PFSK-1 (cell line): ENCODE data around the gene AURKA.

ENCODE experiments used
- FOXP2 ChIP-seq: optimal IDR thresholded peaks from 2 replicates; pipeline ENCODE3; 2011; ENCODE audit warnings: borderline replicate concordance, control low read depth, inconsistent platforms; ENCODE audit not compliant: insufficient read depth; ENCODE audit errors: extremely low read length, extremely low read depth
- POLR2AphosphoS5 ChIP-seq: IDR thresholded peaks from 2 replicates; pipeline ENCODE4 v1.6.1; 2012; ENCODE audit warnings: low read depth, mild to moderate bottlenecking, control low read depth, low read length, moderate library complexity
- SIN3A ChIP-seq: IDR thresholded peaks from 2 replicates; pipeline ENCODE4 v1.6.1; 2012; ENCODE audit warnings: mild to moderate bottlenecking, low read length, moderate library complexity, borderline replicate concordance; ENCODE audit not compliant: insufficient read depth
- TAF1 ChIP-seq: IDR thresholded peaks from 2 replicates; pipeline ENCODE4 v1.6.1; 2012; ENCODE audit warnings: low read length, control low read depth, borderline replicate concordance; ENCODE audit not compliant: insufficient read depth
- TF ChIP-seq, protein P1 (sequence below), 2 experiments: IDR thresholded peaks; 2 replicates each; pipeline versions ENCODE4 v1.6.1 to v1.8.0; 2011 to 2012; ENCODE audit warnings: low read depth in 2 of 2, low read length in 2 of 2, control low read depth in 1 of 2, inconsistent platforms in 1 of 2, mild to moderate bottlenecking in 1 of 2, moderate library complexity in 1 of 2; ENCODE audit not compliant: insufficient read depth in 1 of 2

The AURKA gene

DNA sequence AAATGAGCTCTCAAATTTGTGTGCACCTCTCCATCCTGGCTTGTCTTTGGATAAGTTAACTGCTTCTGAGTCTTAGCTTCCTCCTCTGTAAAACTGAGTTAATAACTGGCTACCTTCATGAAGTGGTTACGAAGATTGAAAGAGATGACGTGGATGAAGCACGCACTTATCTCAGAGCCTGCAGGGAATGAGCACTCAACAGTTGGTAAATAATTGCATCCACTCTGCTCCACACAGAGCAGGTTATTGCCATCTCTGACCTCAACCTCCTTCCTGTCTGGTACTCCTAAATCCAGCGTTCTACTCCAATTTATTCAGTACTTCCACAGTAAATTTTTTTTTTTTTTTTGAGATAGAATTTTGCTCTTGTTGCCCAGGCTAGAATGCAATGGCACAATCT lies 6.9 kb downstream of the AURKA start:
- TF ChIP-seq FOXP2 (no peak), POLR2AphosphoS5 (no peak), TAF1 (no peak), SIN3A (no peak)
- TF ChIP-seq, protein P1, sequence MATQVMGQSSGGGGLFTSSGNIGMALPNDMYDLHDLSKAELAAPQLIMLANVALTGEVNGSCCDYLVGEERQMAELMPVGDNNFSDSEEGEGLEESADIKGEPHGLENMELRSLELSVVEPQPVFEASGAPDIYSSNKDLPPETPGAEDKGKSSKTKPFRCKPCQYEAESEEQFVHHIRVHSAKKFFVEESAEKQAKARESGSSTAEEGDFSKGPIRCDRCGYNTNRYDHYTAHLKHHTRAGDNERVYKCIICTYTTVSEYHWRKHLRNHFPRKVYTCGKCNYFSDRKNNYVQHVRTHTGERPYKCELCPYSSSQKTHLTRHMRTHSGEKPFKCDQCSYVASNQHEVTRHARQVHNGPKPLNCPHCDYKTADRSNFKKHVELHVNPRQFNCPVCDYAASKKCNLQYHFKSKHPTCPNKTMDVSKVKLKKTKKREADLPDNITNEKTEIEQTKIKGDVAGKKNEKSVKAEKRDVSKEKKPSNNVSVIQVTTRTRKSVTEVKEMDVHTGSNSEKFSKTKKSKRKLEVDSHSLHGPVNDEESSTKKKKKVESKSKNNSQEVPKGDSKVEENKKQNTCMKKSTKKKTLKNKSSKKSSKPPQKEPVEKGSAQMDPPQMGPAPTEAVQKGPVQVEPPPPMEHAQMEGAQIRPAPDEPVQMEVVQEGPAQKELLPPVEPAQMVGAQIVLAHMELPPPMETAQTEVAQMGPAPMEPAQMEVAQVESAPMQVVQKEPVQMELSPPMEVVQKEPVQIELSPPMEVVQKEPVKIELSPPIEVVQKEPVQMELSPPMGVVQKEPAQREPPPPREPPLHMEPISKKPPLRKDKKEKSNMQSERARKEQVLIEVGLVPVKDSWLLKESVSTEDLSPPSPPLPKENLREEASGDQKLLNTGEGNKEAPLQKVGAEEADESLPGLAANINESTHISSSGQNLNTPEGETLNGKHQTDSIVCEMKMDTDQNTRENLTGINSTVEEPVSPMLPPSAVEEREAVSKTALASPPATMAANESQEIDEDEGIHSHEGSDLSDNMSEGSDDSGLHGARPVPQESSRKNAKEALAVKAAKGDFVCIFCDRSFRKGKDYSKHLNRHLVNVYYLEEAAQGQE (IDR thresholded peaks at IDR 0.05; ENCODE audit: insufficient read depth in 1 of 2, low read depth in 2 of 2, low read length in 2 of 2), result no peak

DNA sequence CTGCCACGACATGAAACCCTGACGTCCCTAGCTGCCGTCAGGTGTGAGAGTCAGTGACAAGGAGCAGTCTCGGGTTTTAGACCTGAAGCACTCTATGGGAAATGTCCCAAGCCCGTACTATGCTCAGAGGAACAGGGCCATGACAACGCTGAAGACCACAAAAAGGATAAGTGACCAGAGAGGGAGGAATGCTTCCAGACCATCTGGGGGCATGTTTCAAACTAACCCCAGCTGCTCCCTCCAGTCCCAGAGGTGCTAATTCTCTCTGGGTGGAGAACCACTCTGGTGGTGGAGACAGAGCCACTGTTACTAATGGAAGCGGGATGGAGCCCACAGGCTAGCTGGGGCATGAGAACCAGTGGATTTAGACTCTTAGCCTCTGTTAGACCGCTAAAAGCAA lies 8.7 kb downstream of the AURKA start:
- TF ChIP-seq SIN3A, result no peak
- TF ChIP-seq, protein P1 (IDR thresholded peaks at IDR 0.05; ENCODE audit: insufficient read depth in 1 of 2, low read depth in 2 of 2, low read length in 2 of 2), result no peak
- TF ChIP-seq FOXP2, result no peak
- no peak for TF ChIP-seq TAF1
- no peak for TF ChIP-seq POLR2AphosphoS5

DNA sequence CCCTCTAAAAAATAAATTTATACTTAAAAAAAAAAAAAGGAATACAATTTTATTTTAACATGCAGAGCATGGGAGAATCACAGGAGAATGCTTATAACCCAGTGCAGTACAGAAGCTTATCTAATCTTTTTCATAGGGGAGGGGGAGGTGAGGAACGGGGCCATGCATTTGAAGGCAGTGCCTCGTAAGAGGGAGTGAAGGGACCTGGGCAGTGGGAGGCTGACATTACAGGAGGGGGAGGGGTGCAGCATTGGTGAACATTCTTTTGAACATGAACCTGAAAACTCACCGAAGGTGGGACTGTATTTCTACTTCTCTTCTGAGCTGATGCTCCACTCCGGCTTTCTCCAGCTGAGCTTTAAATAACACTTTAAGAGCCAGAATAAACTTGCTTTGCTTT lies 9.3 kb downstream of the AURKA start:
- TF ChIP-seq SIN3A (no peak), TAF1 (no peak), FOXP2 (no peak), POLR2AphosphoS5 (no peak)
- TF ChIP-seq, protein P1 (IDR thresholded peaks at IDR 0.05; ENCODE audit: insufficient read depth in 1 of 2, low read depth in 2 of 2, low read length in 2 of 2), result no peak

DNA sequence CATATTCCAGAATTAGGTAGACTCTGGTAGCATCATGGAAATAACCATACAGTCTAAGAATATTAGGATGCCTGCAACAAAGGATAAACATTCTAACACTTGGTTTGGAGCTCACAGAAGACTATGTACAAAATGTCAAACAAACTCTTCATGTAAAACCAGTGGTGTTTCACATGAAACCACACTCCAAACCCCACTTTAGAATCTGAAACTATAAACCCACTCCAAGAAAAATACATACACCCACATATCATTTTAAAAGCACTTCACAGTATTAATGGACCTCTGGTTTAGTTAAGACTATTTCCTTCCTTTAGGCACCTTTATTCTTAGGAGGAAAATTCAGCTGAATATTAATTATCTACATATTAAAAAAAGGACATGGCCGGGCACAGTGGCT lies 10.5 kb downstream of the AURKA start:
- no peak for TF ChIP-seq TAF1
- TF ChIP-seq SIN3A, result no peak
- no peak for TF ChIP-seq POLR2AphosphoS5
- TF ChIP-seq, protein P1 (IDR thresholded peaks at IDR 0.05; ENCODE audit: insufficient read depth in 1 of 2, low read depth in 2 of 2, low read length in 2 of 2), result no peak
- no peak for TF ChIP-seq FOXP2

DNA sequence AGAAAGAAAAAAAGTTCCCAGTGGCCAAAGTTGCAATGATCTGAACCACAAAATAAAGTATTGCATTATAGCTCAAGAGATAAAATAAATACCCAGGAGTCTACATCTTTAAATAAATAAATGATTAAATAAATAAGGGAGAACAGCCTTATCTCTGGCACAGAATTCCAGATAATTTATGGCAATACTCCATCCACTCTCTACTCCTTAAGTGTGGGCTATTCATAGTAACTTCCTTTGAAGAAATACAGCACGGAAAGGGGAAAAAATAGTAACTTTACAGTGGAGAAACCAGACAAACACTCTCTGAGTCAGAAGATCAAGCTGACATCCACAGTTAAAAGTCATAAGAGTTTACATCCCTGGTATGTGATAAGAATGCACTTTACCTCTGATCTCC lies 11.6 kb downstream of the AURKA start:
- TF ChIP-seq SIN3A, result no peak
- no peak for TF ChIP-seq FOXP2
- no peak for TF ChIP-seq POLR2AphosphoS5
- TF ChIP-seq TAF1, result no peak
- TF ChIP-seq, protein P1 (IDR thresholded peaks at IDR 0.05; ENCODE audit: insufficient read depth in 1 of 2, low read depth in 2 of 2, low read length in 2 of 2), result no peak
